ELF-1 (cell line): ENCODE data around the gene SLAIN2.
"Not testable (repeated sequence)": the region's sequence is repeated elsewhere in the genome, so short reads cannot be mapped to it uniquely, and the experiment has no call there.

Experiments
- DNase-seq: peaks from one replicate; pipeline ENCODE4 v3.0.0-alpha.2; 2016; ENCODE audit warnings: low read depth, low spot score

The SLAIN2 gene

GRCh38 chr4:48439988-48440387 lies 98.7 kb downstream of the SLAIN2 start:
- DNase-seq, result no peak

- DNase-seq, result not testable (repeated sequence)
These were observed 99.6 kb downstream of the SLAIN2 start for GRCh38 chr4:48440914-48441313.

- DNase-seq, result no peak
These were observed 104.4 kb downstream of the SLAIN2 start for GRCh38 chr4:48445704-48446103.

- DNase-seq, result no peak
These were observed 105.3 kb downstream of the SLAIN2 start for GRCh38 chr4:48446642-48447041.

- DNase-seq, result no peak
These were observed 107.8 kb downstream of the SLAIN2 start for GRCh38 chr4:48449151-48449550.

- DNase-seq, result no peak
These were observed 109.4 kb downstream of the SLAIN2 start for GRCh38 chr4:48450740-48451139.

GRCh38 chr4:48451656-48452055 lies 110.3 kb downstream of the SLAIN2 start:
- not testable (repeated sequence) for DNase-seq

GRCh38 chr4:48454591-48454990 lies 113.3 kb downstream of the SLAIN2 start:
- DNase-seq, result no peak

GRCh38 chr4:48461000-48461399 lies 119.7 kb downstream of the SLAIN2 start:
- DNase-seq, result no peak

- DNase-seq, result no peak
These were observed 121.0 kb downstream of the SLAIN2 start for GRCh38 chr4:48462363-48462762.

- DNase-seq, result no peak
These were observed 126.1 kb downstream of the SLAIN2 start for GRCh38 chr4:48467442-48467841.

GRCh38 chr4:48467891-48468290 lies 126.6 kb downstream of the SLAIN2 start:
- no peak for DNase-seq

- no peak for DNase-seq
These were observed 128.8 kb downstream of the SLAIN2 start for GRCh38 chr4:48470137-48470536.

- no peak for DNase-seq
These were observed 129.2 kb downstream of the SLAIN2 start for GRCh38 chr4:48470570-48470969.

- no peak for DNase-seq
These were observed 131.5 kb downstream of the SLAIN2 start for GRCh38 chr4:48472794-48473193.

- no peak for DNase-seq
These were observed 134.4 kb downstream of the SLAIN2 start for GRCh38 chr4:48475770-48476169.
